ENCODE results near the gene APOL2. TPM values are rescaled to one million over a fixed set of nuclear protein-coding genes. Genes with fewer than 3 reads are reported as not detected.

Gene APOL2
- total RNA-seq, 1 donor from 2014 or later = 53.5 TPM

- peaks cover 50% of the 10 kb centered on the region for H3K36me3 Mint-ChIP-seq (ENCODE audit: unreplicated experiment)
- no peaks in the 10 kb centered on the region for H3K9me3 Mint-ChIP-seq (ENCODE audit: unreplicated experiment)
- H3K27ac Mint-ChIP-seq (ENCODE audit: unreplicated experiment) = no peak overlapping the region
- TF ChIP-seq CTCF (IDR thresholded peaks at IDR 0.05) = no peak
- no peak overlapping the region for H3K4me3 Mint-ChIP-seq (ENCODE audit: unreplicated experiment)
- peaks cover 2% of the 10 kb centered on the region for H3K4me1 Mint-ChIP-seq (ENCODE audit: unreplicated experiment)
- DNase-seq (ENCODE audit: extremely low spot score, unreplicated experiment) = peak; percentile 68
- H3K27me3 Mint-ChIP-seq (ENCODE audit: unreplicated experiment) = peaks cover 7% of the 10 kb centered on the region
Measured at GRCh38 chr22:36227396-36227795, 11.9 kb downstream of the APOL2 start.

GRCh38 chr22:36226189-36226588, 13.1 kb downstream of the APOL2 start:
- Mint-ChIP-seq H3K27ac (ENCODE audit: unreplicated experiment) (no peak overlapping the region), H3K27me3 (ENCODE audit: unreplicated experiment) (peaks cover 11% of the 10 kb centered on the region), H3K36me3 (ENCODE audit: unreplicated experiment) (peaks cover 39% of the 10 kb centered on the region), H3K4me1 (ENCODE audit: unreplicated experiment) (peaks cover 5% of the 10 kb centered on the region), H3K9me3 (ENCODE audit: unreplicated experiment) (no peaks in the 10 kb centered on the region), H3K4me3 (ENCODE audit: unreplicated experiment) (no peak overlapping the region)
- no peak for TF ChIP-seq CTCF (IDR thresholded peaks at IDR 0.05)
- no peak for DNase-seq (ENCODE audit: extremely low spot score, unreplicated experiment)

GRCh38 chr22:36225333-36225922, 13.9 kb downstream of the APOL2 start:
- no peak overlapping the region for H3K27ac Mint-ChIP-seq (ENCODE audit: unreplicated experiment)
- H3K9me3 Mint-ChIP-seq (ENCODE audit: unreplicated experiment) = no peaks in the 10 kb centered on the region
- TF ChIP-seq CTCF (IDR thresholded peaks at IDR 0.05) = no peak
- DNase-seq (ENCODE audit: extremely low spot score, unreplicated experiment) = no peak
- H3K27me3 Mint-ChIP-seq (ENCODE audit: unreplicated experiment) = peaks cover 18% of the 10 kb centered on the region
- H3K36me3 Mint-ChIP-seq (ENCODE audit: unreplicated experiment) = peaks cover 31% of the 10 kb centered on the region
- no peak overlapping the region for H3K4me3 Mint-ChIP-seq (ENCODE audit: unreplicated experiment)
- peaks cover 5% of the 10 kb centered on the region for H3K4me1 Mint-ChIP-seq (ENCODE audit: unreplicated experiment)

- H3K36me3 Mint-ChIP-seq (ENCODE audit: unreplicated experiment) = peaks cover 23% of the 10 kb centered on the region
- H3K4me3 Mint-ChIP-seq (ENCODE audit: unreplicated experiment) = no peak overlapping the region
- peaks cover 28% of the 10 kb centered on the region for H3K27me3 Mint-ChIP-seq (ENCODE audit: unreplicated experiment)
- DNase-seq (ENCODE audit: extremely low spot score, unreplicated experiment) = no peak
- H3K27ac Mint-ChIP-seq (ENCODE audit: unreplicated experiment) = no peak overlapping the region
- no peak for TF ChIP-seq CTCF (IDR thresholded peaks at IDR 0.05)
- H3K4me1 Mint-ChIP-seq (ENCODE audit: unreplicated experiment) = peaks cover 5% of the 10 kb centered on the region
- H3K9me3 Mint-ChIP-seq (ENCODE audit: unreplicated experiment) = no peaks in the 10 kb centered on the region
Measured at GRCh38 chr22:36224245-36224644, 15.1 kb downstream of the APOL2 start.

GRCh38 chr22:36223504-36223903, 15.8 kb downstream of the APOL2 start:
- Mint-ChIP-seq H3K4me3 (ENCODE audit: unreplicated experiment) (no peak overlapping the region), H3K36me3 (ENCODE audit: unreplicated experiment) (peaks cover 16% of the 10 kb centered on the region), H3K9me3 (ENCODE audit: unreplicated experiment) (no peaks in the 10 kb centered on the region), H3K27me3 (ENCODE audit: unreplicated experiment) (peaks cover 36% of the 10 kb centered on the region), H3K4me1 (ENCODE audit: unreplicated experiment) (peaks cover 5% of the 10 kb centered on the region), H3K27ac (ENCODE audit: unreplicated experiment) (no peak overlapping the region)
- no peak for DNase-seq (ENCODE audit: extremely low spot score, unreplicated experiment)
- TF ChIP-seq CTCF (IDR thresholded peaks at IDR 0.05) = no peak

All from osteocyte (in vitro differentiated cells).